ENCODE results near the gene LOXL1. TPM values are rescaled to one million over a fixed set of nuclear protein-coding genes. Genes with fewer than 3 reads are reported as not detected.

The LOXL1 gene
- total RNA-seq, 4 donors from 2014 or later: 1.8 to 8.3 (median 5.4) TPM

- DNase-seq: no peak
- H3K27ac ChIP-seq: no peak overlapping the region
- no peaks in the 10 kb centered on the region for H3K27me3 ChIP-seq
- peaks cover 0 to 17% (median 0%) of the 10 kb centered on the region in 4 donors for H3K4me1 ChIP-seq
- H3K9me3 ChIP-seq: no peaks in the 10 kb centered on the region
- TF ChIP-seq POLR2A (IDR thresholded peaks at IDR 0.05) (no peak), CTCF (IDR thresholded peaks at IDR 0.05) (no peak)
- no peaks in the 10 kb centered on the region for H3K36me3 ChIP-seq
- no peak overlapping the region for H3K4me3 ChIP-seq
These were observed 18.2 kb downstream of the LOXL1 start for GRCh38 chr15:73944161-73945129.

GRCh38 chr15:73945130-73945508 lies 18.9 kb downstream of the LOXL1 start:
- no peaks in the 10 kb centered on the region for H3K9me3 ChIP-seq
- H3K4me3 ChIP-seq: no peak overlapping the region
- no peaks in the 10 kb centered on the region for H3K36me3 ChIP-seq
- H3K27ac ChIP-seq: no peak overlapping the region
- TF ChIP-seq POLR2A (IDR thresholded peaks at IDR 0.05) (no peak), CTCF (IDR thresholded peaks at IDR 0.05) (no peak)
- peaks cover 0 to 17% (median 0%) of the 10 kb centered on the region in 4 donors for H3K4me1 ChIP-seq
- DNase-seq: no peak
- H3K27me3 ChIP-seq: no peaks in the 10 kb centered on the region

- no peaks in the 10 kb centered on the region for H3K27me3 ChIP-seq
- peaks cover 0 to 9% (median under 1%) of the 10 kb centered on the region in 4 donors for H3K4me1 ChIP-seq
- no peak overlapping the region for H3K27ac ChIP-seq
- H3K4me3 ChIP-seq: no peak overlapping the region
- H3K9me3 ChIP-seq: no peaks in the 10 kb centered on the region
- TF ChIP-seq CTCF (IDR thresholded peaks at IDR 0.05): no peak
- TF ChIP-seq POLR2A (IDR thresholded peaks at IDR 0.05): no peak
- H3K36me3 ChIP-seq: no peaks in the 10 kb centered on the region
- peak in 1 of 3 donors; percentile 43 for DNase-seq
These were observed 19.9 kb downstream of the LOXL1 start for GRCh38 chr15:73946046-73946721.

DNA sequence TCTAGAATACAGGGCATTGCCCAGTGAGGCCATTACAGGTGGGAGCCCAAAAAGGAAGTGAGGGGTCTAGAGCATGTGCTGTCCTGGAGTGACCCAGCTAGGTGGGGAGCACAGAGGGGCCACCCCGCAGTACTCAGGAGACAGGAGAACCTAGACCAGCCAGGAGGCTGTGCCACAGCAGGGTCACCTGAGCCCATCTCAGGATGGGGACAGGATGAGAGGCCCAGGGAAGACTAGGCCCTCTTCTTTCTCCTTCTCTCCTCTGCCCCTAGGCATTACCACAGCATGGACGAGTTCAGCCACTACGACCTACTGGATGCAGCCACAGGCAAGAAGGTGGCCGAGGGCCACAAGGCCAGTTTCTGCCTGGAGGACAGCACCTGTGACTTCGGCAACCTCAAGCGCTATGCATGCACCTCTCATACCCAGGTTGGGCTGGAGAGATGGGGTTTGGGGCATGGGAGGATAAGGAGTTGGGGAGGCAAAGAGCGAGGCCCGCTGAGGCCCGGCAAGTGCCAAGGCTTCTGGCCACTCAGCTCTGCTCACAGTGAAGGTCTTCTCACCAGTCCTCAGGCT lies 20.6 kb downstream of the LOXL1 start:
- Histone ChIP-seq H3K4me3 (no peak overlapping the region), H3K36me3 (no peaks in the 10 kb centered on the region), H3K27me3 (no peaks in the 10 kb centered on the region), H3K4me1 (peaks cover 3 to 12% (median 7%) of the 10 kb centered on the region in 4 donors), H3K9me3 (no peaks in the 10 kb centered on the region), H3K27ac (no peak overlapping the region)
- TF ChIP-seq POLR2A (IDR thresholded peaks at IDR 0.05): no peak
- no peak for TF ChIP-seq CTCF (IDR thresholded peaks at IDR 0.05)
- peak in 1 of 3 donors; percentile 19 for DNase-seq

DNA sequence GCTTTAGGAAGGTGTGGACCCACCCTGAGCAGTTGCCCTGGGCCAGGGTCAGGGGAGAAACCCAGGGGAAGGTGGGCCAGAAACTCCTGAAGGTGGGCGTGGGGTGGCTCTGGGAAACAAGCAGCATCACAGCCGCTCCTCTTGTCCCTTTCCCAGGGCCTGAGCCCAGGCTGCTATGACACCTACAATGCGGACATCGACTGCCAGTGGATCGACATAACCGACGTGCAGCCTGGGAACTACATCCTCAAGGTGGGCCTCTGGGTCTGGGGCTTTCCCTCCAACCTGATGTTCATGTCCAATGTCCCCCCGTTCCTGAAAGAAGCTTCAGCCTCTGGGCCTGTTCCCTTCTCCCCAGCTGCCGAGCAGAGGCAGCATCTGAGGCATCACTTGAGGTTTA lies 21.4 kb downstream of the LOXL1 start:
- no peaks in the 10 kb centered on the region for H3K27me3 ChIP-seq
- TF ChIP-seq CTCF (IDR thresholded peaks at IDR 0.05): no peak
- no peak for TF ChIP-seq POLR2A (IDR thresholded peaks at IDR 0.05)
- no peak overlapping the region for H3K4me3 ChIP-seq
- H3K36me3 ChIP-seq: no peaks in the 10 kb centered on the region
- H3K4me1 ChIP-seq: peaks cover 3 to 19% (median 11%) of the 10 kb centered on the region in 4 donors
- no peak overlapping the region for H3K27ac ChIP-seq
- peak in 1 of 3 donors; percentile 41 for DNase-seq
- H3K9me3 ChIP-seq: no peaks in the 10 kb centered on the region

Data from Peyer's patch (tissue), 4 donors.